Stimulated activated CD8-positive, alpha-beta memory T cell treated with anti-CD3 and anti-CD28 coated beads, Interleukin-15, amount 100 ng/mL, for 48 hours (primary cell): ENCODE measurements around the gene TRAK2.
"Not testable (repeated sequence)": the region's sequence is repeated elsewhere in the genome, so short reads cannot be mapped to it uniquely, and the experiment has no call there.

Experiments used
- DNase-seq, 2 donors: peaks; one replicate each; pipeline ENCODE4 v3.0.0-alpha.2; 2020; ENCODE audit warnings: low read depth in 2 of 2

TRAK2 gene

GRCh38 chr2:201419057-201419635 is 32.1 kb downstream of the TRAK2 start:
- no peak for DNase-seq

DNA sequence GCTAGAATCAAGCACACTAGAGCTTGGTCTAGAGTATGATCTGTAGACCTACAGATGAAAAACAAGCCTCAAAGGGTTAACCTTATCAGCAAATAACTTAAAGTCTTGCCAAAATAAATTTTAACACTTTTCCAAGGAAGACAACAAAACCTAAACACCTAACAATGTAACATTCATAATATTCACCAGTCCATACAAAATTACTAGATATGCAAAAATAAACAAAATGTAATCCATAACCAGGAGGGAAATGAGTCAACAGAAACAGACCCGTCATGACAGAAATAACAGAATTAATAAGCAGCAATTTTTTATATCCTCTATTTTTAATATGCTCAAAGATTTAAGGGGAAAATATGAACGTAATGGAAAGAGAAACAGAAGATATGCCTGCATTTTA is 36.1 kb downstream of the TRAK2 start:
- DNase-seq = no peak

GRCh38 chr2:201414099-201415023 is 36.9 kb downstream of the TRAK2 start:
- no peak for DNase-seq

DNA sequence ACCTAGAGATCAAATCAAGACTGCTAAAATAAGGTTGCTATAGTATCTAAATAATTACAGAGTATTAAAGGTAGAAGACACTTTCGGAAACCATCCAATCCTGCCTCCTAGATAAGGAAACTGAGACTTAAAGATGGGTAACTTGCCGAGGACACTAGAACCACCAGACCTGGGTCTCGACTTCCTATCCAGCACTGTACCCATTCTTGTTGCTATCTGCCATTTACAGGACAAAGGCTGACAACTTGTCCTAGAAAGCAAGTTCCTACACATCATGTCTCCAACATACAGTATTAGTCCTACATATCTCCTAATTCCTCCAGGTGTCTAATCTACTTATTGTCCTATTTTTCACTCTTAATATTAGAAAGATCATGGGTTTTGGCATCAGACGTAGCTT is 37.7 kb downstream of the TRAK2 start:
- DNase-seq = no peak

DNA sequence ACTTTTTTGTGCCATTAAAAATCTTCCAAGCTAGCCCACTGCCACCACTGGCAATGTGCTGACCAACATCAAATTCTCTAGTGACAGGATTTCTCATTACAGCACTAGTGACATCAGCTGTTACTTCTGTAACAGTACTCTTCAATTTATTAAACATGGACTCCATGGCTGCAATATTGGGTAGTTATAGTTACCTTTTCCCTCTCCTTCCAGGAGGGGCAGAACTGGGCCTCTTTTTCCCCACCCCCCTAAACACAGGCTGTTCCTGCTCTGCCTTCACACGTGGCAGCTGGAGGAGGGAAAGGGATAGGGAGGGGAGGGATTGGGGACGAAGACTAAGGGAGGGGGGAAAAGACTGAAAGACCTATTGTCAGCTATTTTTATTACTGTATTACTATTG is 38.1 kb downstream of the TRAK2 start:
- no peak for DNase-seq

DNA sequence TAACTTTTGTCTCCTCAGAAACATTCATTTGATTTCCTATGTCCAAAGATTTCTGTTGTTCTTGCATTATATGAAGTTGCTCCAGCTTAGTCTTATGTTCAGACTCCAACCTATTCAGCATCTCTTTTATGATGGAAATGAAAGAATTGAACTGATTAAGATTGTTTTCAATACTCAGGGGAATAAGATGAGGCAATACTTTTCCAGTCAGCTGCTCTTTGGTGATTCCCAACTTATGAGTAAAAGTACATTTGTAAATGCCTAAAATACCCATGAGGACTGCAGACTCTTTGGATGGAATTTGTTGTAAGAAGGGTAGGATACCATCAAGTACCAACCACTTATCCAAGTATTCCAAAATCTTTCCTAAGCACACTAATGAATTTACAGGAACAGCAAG is 39.8 kb downstream of the TRAK2 start:
- DNase-seq = no peak

- DNase-seq = no peak
Measured at GRCh38 chr2:201408931-201409330, 42.3 kb downstream of the TRAK2 start.

- no peak for DNase-seq
Measured at GRCh38 chr2:201407265-201407664, 44.0 kb downstream of the TRAK2 start.

DNA sequence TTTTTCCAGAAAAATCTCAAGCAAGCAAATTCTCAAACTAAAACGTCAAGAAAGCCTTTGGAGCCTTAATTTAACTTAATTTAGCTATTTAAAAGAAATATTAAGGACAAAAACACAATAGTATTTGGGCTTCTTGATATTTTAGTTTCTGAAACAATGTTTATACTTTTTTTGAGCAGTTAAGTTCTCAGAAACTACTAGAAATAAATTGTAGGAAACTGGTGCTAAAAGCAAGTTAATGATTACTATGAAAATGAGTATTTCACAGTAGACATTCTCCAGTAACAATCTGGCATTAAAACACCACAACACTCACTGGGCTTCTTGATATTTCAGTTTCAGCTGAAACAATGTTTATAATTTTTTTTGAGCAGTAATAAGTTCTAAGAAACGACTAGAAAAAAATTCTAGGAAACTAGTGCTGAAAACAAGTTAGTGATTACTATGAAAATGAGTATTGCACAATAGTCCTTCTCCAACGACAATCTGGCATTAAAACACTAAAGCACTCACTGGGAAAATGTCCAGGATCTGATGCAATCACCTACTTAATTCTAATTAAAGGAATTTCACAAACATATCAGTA is 45.1 kb downstream of the TRAK2 start:
- no peak for DNase-seq

DNA sequence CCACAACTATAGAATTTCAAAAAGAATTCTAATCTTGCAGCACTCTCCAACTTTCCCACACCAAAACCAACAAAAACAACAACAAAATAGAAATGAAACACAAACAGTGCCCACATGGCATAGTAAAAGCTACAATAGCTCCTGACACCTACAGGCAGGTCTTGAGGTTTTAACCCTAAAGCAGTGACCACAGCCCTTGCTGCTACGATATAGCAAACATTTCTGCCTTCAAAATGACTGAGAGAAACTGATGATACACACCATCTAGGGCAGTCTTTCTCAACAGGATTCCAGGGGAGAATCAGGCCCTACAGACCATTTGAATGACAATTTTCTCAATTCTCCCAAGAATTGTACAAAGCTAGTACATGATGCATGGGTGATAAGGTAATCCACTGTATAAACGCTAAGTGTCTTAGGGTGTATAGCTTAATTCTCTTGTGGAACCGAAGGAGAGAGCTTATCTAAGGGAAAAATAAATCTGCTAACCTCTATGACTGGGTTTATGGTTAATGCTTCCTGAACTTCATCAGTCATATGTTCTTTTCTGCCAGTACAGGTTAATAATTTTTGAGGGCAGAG is 46.5 kb downstream of the TRAK2 start:
- no peak for DNase-seq

GRCh38 chr2:201403880-201404279 is 47.4 kb downstream of the TRAK2 start:
- DNase-seq = no peak

GRCh38 chr2:201402651-201403562 is 48.4 kb downstream of the TRAK2 start:
- DNase-seq = no peak

DNA sequence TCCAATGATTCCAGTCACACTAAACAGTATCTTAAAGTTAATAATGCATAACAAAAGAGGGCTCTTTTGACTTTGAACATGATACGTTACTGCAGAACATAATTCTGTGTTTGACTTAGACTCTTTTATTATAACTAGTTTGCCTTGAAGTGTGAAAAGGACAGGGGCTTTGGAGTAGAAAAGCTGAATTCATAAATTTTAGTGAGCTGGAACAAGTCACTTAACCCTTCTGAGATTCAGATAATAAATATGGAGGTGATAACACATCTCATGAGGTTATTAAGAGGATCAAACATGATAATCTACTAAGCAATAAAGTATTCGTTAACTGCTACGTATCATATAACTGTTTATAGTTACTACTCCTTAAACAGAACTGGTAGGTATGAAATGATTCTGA is 49.4 kb downstream of the TRAK2 start:
- DNase-seq = no peak

GRCh38 chr2:201396595-201396994 is 54.7 kb downstream of the TRAK2 start:
- no peak for DNase-seq

DNA sequence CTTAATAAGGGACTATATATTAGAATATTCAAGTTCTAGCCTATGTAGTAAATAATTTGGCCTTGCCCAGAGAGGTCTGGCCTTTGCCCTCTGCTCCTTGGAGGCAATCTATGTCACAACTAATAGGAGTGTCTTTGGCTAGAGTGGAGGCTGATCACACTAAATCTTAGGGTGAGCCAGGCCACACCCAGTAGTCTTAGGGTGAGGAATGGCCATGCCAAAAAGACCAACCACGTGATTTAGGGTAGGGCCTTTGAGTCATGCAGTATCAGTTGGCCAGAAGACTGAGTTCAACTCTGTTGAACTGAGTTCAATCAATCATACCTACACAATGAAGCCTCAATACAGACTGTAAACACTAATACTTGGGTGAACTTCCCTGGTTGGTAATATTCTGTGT is 68.1 kb downstream of the TRAK2 start:
- DNase-seq = no peak

- no peak for DNase-seq
Measured at GRCh38 chr2:201378496-201379397, 72.5 kb downstream of the TRAK2 start.

- DNase-seq = no peak
Measured at GRCh38 chr2:201377218-201377617, 74.0 kb downstream of the TRAK2 start.

GRCh38 chr2:201369775-201370174 is 81.5 kb downstream of the TRAK2 start:
- DNase-seq = no peak

- not testable (repeated sequence) for DNase-seq
Measured at GRCh38 chr2:201369318-201369717, 81.9 kb downstream of the TRAK2 start.

DNA sequence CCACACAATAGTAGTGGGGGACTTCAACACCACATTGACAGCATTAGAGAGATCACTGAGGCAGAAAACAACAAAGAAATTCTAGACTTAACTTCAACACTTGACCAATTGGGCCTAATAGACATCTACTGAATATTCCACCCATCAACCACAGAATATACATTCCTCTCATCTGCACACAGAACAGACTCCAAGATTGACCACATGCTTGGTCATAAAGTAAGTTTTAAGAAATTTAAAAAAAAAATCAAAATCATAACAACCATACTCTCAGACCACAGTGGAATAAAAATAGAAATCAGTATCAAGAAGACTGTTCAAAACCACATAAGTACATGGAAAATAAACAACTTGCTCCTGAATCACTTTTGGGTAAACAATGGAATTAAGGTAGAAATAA is 85.1 kb downstream of the TRAK2 start:
- DNase-seq = no peak
